ENCODE data around the gene GAL3ST2.
"Not testable (repeated sequence)": the region's sequence is repeated elsewhere in the genome, so short reads cannot be mapped to it uniquely, and the experiment has no call there.

Gene GAL3ST2

DNA sequence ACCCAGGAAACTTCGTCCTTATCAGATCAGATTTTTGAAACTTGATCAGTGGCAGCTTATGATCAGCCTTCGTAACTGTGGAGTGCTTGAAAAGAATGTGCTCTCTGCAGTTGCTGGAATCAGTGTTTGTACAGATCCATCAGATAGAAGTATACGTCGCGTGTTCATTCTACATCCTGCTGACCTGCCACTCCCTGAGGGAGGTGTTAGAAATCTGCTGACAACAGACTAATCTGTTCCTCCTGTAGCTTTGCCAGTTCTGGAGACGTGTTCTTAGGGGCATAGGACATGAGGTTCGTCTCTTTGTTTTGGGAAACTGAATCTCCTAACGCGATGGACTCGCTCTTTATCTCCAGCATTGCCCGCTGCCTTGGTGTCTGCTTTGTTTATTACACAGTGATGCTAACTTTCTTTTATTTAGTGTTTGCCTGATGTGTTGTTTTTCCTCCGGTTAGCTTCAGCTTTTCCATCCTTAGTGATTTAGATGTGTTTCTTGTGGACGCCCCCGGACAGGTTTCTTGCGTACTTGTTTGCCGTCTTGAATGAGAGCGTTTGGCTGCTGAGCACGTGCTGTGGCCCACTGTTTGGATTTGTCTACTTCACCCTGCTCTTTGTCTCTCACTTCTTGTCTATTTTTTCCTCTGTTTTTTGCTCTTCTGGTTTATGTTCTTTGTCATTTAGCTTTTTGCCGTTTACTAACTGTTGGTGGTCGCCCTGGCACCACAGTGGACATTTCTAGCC is 17.4 kb upstream of the GAL3ST2 start:
- ATAC-seq: no peak
- TF ChIP-seq, protein P1, sequence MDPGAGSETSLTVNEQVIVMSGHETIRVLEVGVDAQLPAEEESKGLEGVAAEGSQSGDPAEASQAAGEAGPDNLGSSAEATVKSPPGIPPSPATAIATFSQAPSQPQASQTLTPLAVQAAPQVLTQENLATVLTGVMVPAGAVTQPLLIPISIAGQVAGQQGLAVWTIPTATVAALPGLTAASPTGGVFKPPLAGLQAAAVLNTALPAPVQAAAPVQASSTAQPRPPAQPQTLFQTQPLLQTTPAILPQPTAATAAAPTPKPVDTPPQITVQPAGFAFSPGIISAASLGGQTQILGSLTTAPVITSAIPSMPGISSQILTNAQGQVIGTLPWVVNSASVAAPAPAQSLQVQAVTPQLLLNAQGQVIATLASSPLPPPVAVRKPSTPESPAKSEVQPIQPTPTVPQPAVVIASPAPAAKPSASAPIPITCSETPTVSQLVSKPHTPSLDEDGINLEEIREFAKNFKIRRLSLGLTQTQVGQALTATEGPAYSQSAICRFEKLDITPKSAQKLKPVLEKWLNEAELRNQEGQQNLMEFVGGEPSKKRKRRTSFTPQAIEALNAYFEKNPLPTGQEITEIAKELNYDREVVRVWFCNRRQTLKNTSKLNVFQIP (CRISPR knock-in tag; IDR thresholded peaks at IDR 0.05; ENCODE audit: borderline replicate concordance, low read depth): no peak
- TF ChIP-seq, protein P2, sequence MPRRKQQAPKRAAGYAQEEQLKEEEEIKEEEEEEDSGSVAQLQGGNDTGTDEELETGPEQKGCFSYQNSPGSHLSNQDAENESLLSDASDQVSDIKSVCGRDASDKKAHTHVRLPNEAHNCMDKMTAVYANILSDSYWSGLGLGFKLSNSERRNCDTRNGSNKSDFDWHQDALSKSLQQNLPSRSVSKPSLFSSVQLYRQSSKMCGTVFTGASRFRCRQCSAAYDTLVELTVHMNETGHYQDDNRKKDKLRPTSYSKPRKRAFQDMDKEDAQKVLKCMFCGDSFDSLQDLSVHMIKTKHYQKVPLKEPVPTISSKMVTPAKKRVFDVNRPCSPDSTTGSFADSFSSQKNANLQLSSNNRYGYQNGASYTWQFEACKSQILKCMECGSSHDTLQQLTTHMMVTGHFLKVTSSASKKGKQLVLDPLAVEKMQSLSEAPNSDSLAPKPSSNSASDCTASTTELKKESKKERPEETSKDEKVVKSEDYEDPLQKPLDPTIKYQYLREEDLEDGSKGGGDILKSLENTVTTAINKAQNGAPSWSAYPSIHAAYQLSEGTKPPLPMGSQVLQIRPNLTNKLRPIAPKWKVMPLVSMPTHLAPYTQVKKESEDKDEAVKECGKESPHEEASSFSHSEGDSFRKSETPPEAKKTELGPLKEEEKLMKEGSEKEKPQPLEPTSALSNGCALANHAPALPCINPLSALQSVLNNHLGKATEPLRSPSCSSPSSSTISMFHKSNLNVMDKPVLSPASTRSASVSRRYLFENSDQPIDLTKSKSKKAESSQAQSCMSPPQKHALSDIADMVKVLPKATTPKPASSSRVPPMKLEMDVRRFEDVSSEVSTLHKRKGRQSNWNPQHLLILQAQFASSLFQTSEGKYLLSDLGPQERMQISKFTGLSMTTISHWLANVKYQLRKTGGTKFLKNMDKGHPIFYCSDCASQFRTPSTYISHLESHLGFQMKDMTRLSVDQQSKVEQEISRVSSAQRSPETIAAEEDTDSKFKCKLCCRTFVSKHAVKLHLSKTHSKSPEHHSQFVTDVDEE (CRISPR knock-in tag; IDR thresholded peaks at IDR 0.05): no peak
- no peak for TF ChIP-seq ZC3H10 (CRISPR knock-in tag; IDR thresholded peaks at IDR 0.05)
- no peak for TF ChIP-seq RARB (CRISPR knock-in tag; IDR thresholded peaks at IDR 0.05)
- TF ChIP-seq ZNF8 (CRISPR knock-in tag; IDR thresholded peaks at IDR 0.05): no peak
- TF ChIP-seq CSDC2 (CRISPR knock-in tag; IDR thresholded peaks at IDR 0.05): no peak
- TF ChIP-seq ARNTL (CRISPR knock-in tag; IDR thresholded peaks at IDR 0.05; ENCODE audit: borderline replicate concordance, low read depth): no peak
- TF ChIP-seq, protein P3, sequence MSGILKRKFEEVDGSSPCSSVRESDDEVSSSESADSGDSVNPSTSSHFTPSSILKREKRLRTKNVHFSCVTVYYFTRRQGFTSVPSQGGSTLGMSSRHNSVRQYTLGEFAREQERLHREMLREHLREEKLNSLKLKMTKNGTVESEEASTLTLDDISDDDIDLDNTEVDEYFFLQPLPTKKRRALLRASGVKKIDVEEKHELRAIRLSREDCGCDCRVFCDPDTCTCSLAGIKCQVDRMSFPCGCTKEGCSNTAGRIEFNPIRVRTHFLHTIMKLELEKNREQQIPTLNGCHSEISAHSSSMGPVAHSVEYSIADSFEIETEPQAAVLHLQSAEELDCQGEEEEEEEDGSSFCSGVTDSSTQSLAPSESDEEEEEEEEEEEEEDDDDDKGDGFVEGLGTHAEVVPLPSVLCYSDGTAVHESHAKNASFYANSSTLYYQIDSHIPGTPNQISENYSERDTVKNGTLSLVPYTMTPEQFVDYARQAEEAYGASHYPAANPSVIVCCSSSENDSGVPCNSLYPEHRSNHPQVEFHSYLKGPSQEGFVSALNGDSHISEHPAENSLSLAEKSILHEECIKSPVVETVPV (CRISPR knock-in tag; IDR thresholded peaks at IDR 0.05): no peak
- TF ChIP-seq TCF4 (CRISPR knock-in tag; IDR thresholded peaks at IDR 0.05; ENCODE audit: borderline replicate concordance): no peak
- no peak for TF ChIP-seq ZNF565 (CRISPR knock-in tag; conservative IDR thresholded peaks at IDR 0.05; ENCODE audit: low read depth)
- no peak for TF ChIP-seq PATZ1 (CRISPR knock-in tag; IDR thresholded peaks at IDR 0.05; ENCODE audit: borderline replicate concordance)
- TF ChIP-seq ZNF70 (CRISPR knock-in tag; IDR thresholded peaks at IDR 0.05): no peak
- TF ChIP-seq PPARA (CRISPR knock-in tag; IDR thresholded peaks at IDR 0.05; ENCODE audit: borderline replicate concordance): no peak
- no peak for TF ChIP-seq ESRRG (CRISPR knock-in tag; IDR thresholded peaks at IDR 0.05)
- TF ChIP-seq ZFP30 (CRISPR knock-in tag; IDR thresholded peaks at IDR 0.05): no peak
- no peak for TF ChIP-seq CREB5 (CRISPR knock-in tag; IDR thresholded peaks at IDR 0.05; ENCODE audit: low read depth)
- no peak for TF ChIP-seq GLIS3 (CRISPR knock-in tag; IDR thresholded peaks at IDR 0.05)

GRCh38 chr2:241759893-241760292 is 16.7 kb upstream of the GAL3ST2 start:
- ATAC-seq: not testable (repeated sequence)

DNA sequence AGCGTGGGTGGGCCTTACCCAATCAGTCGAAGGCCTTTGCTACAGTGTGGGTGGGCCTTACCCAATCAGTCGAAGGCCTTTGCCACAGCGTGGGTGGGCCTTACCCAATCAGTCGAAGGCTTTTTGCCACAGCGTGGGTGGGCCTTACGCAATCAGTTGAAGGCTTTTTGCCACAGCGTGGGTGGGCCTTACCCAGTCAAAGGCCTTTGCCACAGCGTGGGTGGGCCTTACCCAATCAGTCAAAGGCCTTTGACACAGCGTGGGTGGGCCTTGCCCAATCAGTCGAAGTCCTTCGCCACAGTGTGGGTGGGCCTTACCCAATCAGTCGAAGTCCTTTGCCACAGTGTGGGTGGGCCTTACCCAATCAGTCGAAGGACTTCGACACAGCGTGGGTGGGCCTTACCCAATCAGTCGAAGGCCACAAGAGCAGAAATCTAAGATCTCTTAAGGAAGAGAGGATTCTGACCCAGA is 16.3 kb upstream of the GAL3ST2 start:
- ATAC-seq: no peak

More for the DNA sequence above, 16.3 kb upstream of the GAL3ST2 start:
- TF ChIP-seq, protein P1 (CRISPR knock-in tag; IDR thresholded peaks at IDR 0.05; ENCODE audit: borderline replicate concordance, low read depth): no peak
- no peak for TF ChIP-seq BACH2 (CRISPR knock-in tag; IDR thresholded peaks at IDR 0.05; ENCODE audit: borderline replicate concordance)
- TF ChIP-seq GLIS3 (CRISPR knock-in tag; IDR thresholded peaks at IDR 0.05): no peak
- TF ChIP-seq SNAI2 (CRISPR knock-in tag; IDR thresholded peaks at IDR 0.05): no peak
- TF ChIP-seq RARB (CRISPR knock-in tag; IDR thresholded peaks at IDR 0.05): no peak
- no peak for TF ChIP-seq ZFP3 (CRISPR knock-in tag; IDR thresholded peaks at IDR 0.05)
- TF ChIP-seq ZNF565 (CRISPR knock-in tag; conservative IDR thresholded peaks at IDR 0.05; ENCODE audit: low read depth): no peak
- no peak for TF ChIP-seq ZNF70 (CRISPR knock-in tag; IDR thresholded peaks at IDR 0.05)

Measured in SK-N-SH treated with all-trans-retinoic acid at 6 μM for 48 hours (cell line).